Measurements from ENCODE around the gene PTGDR. TPM values are rescaled to one million over a fixed set of nuclear protein-coding genes. Genes with fewer than 3 reads are reported as not detected.

Gene PTGDR
- polyA plus RNA-seq, 1 donor from 2014 or later: 0.10 TPM

GRCh38 chr14:52220924-52221811 is 46.3 kb upstream of the PTGDR start:
- no peaks in the 10 kb centered on the region for H3K36me3 ChIP-seq (ENCODE audit: insufficient read depth, low read length)
- no peak overlapping the region for H2AFZ ChIP-seq (ENCODE audit: low read depth, low read length)
- H3F3A ChIP-seq (ENCODE audit: insufficient read depth, low read length, poor library complexity, severe bottlenecking): no peaks in the 10 kb centered on the region
- no peak for TF ChIP-seq MXI1 (conservative IDR thresholded peaks at IDR 0.05; ENCODE audit: poor library complexity, severe bottlenecking)
- no peak for TF ChIP-seq REST (IDR thresholded peaks at IDR 0.05; ENCODE audit: borderline replicate concordance)
- TF ChIP-seq POLR2AphosphoS5 (IDR thresholded peaks at IDR 0.05): no peak
- TF ChIP-seq SMC3 (conservative IDR thresholded peaks at IDR 0.05; ENCODE audit: poor library complexity): no peak
- TF ChIP-seq EP300 (conservative IDR thresholded peaks at IDR 0.05; ENCODE audit: poor library complexity, severe bottlenecking): no peak
- TF ChIP-seq TAF1 (IDR thresholded peaks at IDR 0.05; ENCODE audit: low read depth): no peak
- no peaks in the 10 kb centered on the region for H3K9me2 ChIP-seq (ENCODE audit: insufficient read depth, low read length)
- H3K9me3 ChIP-seq (ENCODE audit: low read length): no peaks in the 10 kb centered on the region
- H3K4me2 ChIP-seq (ENCODE audit: low read length): no peak overlapping the region
- no peaks in the 10 kb centered on the region for H4K20me1 ChIP-seq (ENCODE audit: insufficient read depth)
- no peak overlapping the region for H3K4me3 ChIP-seq (ENCODE audit: low read length)
- no peak overlapping the region for H3K27ac ChIP-seq (ENCODE audit: low read length)
- H3K79me2 ChIP-seq (replicated peaks; ENCODE audit: insufficient read depth, low read length): no peaks in the 10 kb centered on the region
- H3K9ac ChIP-seq (ENCODE audit: low read length): no peak overlapping the region
- no peaks in the 10 kb centered on the region for H3K27me3 ChIP-seq (ENCODE audit: insufficient read depth, low read depth, low read length)

GRCh38 chr14:52222901-52223300 is 44.6 kb upstream of the PTGDR start:
- TF ChIP-seq TAF1 (IDR thresholded peaks at IDR 0.05; ENCODE audit: low read depth) (no peak), EP300 (conservative IDR thresholded peaks at IDR 0.05; ENCODE audit: poor library complexity, severe bottlenecking) (no peak), CTCF (IDR thresholded peaks at IDR 0.05; ENCODE audit: poor library complexity, severe bottlenecking) (no peak), SMC3 (conservative IDR thresholded peaks at IDR 0.05; ENCODE audit: poor library complexity) (no peak), MXI1 (conservative IDR thresholded peaks at IDR 0.05; ENCODE audit: poor library complexity, severe bottlenecking) (no peak), POLR2AphosphoS5 (IDR thresholded peaks at IDR 0.05) (no peak), RAD21 (conservative IDR thresholded peaks at IDR 0.05) (no peak)
- Histone ChIP-seq H3K36me3 (ENCODE audit: insufficient read depth, low read length) (no peaks in the 10 kb centered on the region), H3K9ac (ENCODE audit: low read length) (no peak overlapping the region), H3K27ac (ENCODE audit: low read length) (no peak overlapping the region), H2AFZ (ENCODE audit: low read depth, low read length) (no peak overlapping the region), H3K9me3 (ENCODE audit: low read length) (no peaks in the 10 kb centered on the region), H3K9me2 (ENCODE audit: insufficient read depth, low read length) (no peaks in the 10 kb centered on the region), H3K4me2 (ENCODE audit: low read length) (no peak overlapping the region), H3K79me2 (replicated peaks; ENCODE audit: insufficient read depth, low read length) (no peaks in the 10 kb centered on the region), H3F3A (ENCODE audit: insufficient read depth, low read length, poor library complexity, severe bottlenecking) (no peaks in the 10 kb centered on the region), H3K27me3 (ENCODE audit: insufficient read depth, low read depth, low read length) (no peaks in the 10 kb centered on the region), H4K20me1 (ENCODE audit: insufficient read depth) (no peaks in the 10 kb centered on the region), H3K4me3 (ENCODE audit: low read length) (no peak overlapping the region)
